SK-N-SH (cell line): ENCODE measurements around the gene C3orf22.

ENCODE experiments used
- EZH2phosphoT487 ChIP-seq: fragments of 200-600 bp; sonication (generic); IDR thresholded peaks from 2 replicates; pipeline ENCODE4 v1.6.1; 2017; ENCODE audit warnings: low read depth, mixed run types, mild to moderate bottlenecking, antibody characterized with exemption, moderate library complexity, borderline replicate concordance
- JUND ChIP-seq: IDR thresholded peaks from 2 replicates; pipeline ENCODE4 v1.4.0; 2012
- MXI1 ChIP-seq: IDR thresholded peaks from 2 replicates; pipeline ENCODE4 v1.6.1; 2012; ENCODE audit warnings: mild to moderate bottlenecking, low read depth, low read length, improper control_type of control experiment
- NRF1 ChIP-seq: IDR thresholded peaks from 2 replicates; pipeline ENCODE4 v1.6.1; 2012; ENCODE audit warnings: low read depth, mild to moderate bottlenecking, low read length
- POLR2AphosphoS5 ChIP-seq: IDR thresholded peaks from 2 replicates; pipeline ENCODE4 v1.6.1; 2012; ENCODE audit warnings: low read depth, low read length
- RCOR1 ChIP-seq: fragments of 150-350 bp; IDR thresholded peaks from 2 replicates; pipeline ENCODE4 v1.6.1; 2017; ENCODE audit warnings: antibody characterized with exemption, low read length
- SIN3A ChIP-seq: IDR thresholded peaks from 2 replicates; pipeline ENCODE4 v1.6.1; 2012; ENCODE audit warnings: low read depth, mild to moderate bottlenecking, low read length, moderate library complexity, borderline replicate concordance
- SMC3 ChIP-seq: IDR thresholded peaks from 2 replicates; pipeline ENCODE4 v1.6.1; 2012; ENCODE audit warnings: low read depth, low read length, improper control_type of control experiment
- YY1 ChIP-seq: IDR thresholded peaks from 2 replicates; pipeline ENCODE4 v1.4.0; 2012; ENCODE audit warnings: low read depth, mild to moderate bottlenecking
- TF ChIP-seq, protein P1 (sequence below): fragments of 200-600 bp; sonication (generic); IDR thresholded peaks from 2 replicates; pipeline ENCODE4 v1.6.1; 2017; ENCODE audit warnings: antibody characterized with exemption, mild to moderate bottlenecking, moderate library complexity
- TF ChIP-seq, protein P2 (sequence below): fragments of 150-350 bp; IDR thresholded peaks from 2 replicates; pipeline ENCODE4 v1.6.1; 2017; ENCODE audit warnings: antibody characterized with exemption, low read length, low read depth, borderline replicate concordance
- TF ChIP-seq, protein P3 (sequence below): IDR thresholded peaks from 2 replicates; pipeline ENCODE4 v1.6.1; 2012; ENCODE audit warnings: mild to moderate bottlenecking, low read depth, low read length, moderate library complexity

DNA sequence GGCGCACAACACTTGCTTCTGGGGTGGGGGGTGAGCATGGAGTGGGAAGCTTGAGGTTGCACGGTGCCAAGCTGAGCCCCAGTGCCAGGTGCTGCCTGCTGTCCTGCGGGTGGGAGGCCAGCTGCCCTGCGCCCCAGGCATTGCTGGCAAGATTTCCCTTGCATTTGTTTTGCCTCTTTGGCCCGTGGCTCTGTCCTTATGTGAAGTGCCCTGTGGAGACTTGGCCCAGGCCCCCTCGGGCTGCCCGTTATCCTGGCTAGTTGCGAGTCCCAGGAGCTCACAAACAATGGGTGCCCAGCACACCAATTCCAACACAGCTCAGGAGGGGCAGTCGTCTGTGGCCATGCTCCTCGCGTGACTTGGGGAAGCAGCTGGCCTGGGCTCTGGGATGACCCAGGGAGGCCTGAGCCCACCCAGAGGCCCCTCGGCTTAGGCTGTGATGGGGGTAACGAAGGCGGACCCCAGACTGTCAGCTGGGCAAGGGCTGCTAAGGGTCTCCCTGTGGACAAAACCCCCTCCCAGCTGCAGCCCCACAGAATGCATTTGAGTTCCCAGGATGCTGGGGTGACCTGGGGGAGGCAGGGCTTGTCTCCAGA, 5.9 kb downstream of the C3orf22 start:
- TF ChIP-seq EZH2phosphoT487 (no peak), SIN3A (no peak), YY1 (no peak), JUND (no peak), NRF1 (no peak), SMC3 (no peak), RCOR1 (no peak), POLR2AphosphoS5 (no peak), MXI1 (no peak)
- TF ChIP-seq, protein P1, sequence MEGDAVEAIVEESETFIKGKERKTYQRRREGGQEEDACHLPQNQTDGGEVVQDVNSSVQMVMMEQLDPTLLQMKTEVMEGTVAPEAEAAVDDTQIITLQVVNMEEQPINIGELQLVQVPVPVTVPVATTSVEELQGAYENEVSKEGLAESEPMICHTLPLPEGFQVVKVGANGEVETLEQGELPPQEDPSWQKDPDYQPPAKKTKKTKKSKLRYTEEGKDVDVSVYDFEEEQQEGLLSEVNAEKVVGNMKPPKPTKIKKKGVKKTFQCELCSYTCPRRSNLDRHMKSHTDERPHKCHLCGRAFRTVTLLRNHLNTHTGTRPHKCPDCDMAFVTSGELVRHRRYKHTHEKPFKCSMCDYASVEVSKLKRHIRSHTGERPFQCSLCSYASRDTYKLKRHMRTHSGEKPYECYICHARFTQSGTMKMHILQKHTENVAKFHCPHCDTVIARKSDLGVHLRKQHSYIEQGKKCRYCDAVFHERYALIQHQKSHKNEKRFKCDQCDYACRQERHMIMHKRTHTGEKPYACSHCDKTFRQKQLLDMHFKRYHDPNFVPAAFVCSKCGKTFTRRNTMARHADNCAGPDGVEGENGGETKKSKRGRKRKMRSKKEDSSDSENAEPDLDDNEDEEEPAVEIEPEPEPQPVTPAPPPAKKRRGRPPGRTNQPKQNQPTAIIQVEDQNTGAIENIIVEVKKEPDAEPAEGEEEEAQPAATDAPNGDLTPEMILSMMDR: no peak
- TF ChIP-seq, protein P2, sequence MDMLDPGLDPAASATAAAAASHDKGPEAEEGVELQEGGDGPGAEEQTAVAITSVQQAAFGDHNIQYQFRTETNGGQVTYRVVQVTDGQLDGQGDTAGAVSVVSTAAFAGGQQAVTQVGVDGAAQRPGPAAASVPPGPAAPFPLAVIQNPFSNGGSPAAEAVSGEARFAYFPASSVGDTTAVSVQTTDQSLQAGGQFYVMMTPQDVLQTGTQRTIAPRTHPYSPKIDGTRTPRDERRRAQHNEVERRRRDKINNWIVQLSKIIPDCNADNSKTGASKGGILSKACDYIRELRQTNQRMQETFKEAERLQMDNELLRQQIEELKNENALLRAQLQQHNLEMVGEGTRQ: no peak
- TF ChIP-seq, protein P3, sequence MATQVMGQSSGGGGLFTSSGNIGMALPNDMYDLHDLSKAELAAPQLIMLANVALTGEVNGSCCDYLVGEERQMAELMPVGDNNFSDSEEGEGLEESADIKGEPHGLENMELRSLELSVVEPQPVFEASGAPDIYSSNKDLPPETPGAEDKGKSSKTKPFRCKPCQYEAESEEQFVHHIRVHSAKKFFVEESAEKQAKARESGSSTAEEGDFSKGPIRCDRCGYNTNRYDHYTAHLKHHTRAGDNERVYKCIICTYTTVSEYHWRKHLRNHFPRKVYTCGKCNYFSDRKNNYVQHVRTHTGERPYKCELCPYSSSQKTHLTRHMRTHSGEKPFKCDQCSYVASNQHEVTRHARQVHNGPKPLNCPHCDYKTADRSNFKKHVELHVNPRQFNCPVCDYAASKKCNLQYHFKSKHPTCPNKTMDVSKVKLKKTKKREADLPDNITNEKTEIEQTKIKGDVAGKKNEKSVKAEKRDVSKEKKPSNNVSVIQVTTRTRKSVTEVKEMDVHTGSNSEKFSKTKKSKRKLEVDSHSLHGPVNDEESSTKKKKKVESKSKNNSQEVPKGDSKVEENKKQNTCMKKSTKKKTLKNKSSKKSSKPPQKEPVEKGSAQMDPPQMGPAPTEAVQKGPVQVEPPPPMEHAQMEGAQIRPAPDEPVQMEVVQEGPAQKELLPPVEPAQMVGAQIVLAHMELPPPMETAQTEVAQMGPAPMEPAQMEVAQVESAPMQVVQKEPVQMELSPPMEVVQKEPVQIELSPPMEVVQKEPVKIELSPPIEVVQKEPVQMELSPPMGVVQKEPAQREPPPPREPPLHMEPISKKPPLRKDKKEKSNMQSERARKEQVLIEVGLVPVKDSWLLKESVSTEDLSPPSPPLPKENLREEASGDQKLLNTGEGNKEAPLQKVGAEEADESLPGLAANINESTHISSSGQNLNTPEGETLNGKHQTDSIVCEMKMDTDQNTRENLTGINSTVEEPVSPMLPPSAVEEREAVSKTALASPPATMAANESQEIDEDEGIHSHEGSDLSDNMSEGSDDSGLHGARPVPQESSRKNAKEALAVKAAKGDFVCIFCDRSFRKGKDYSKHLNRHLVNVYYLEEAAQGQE: no peak
